HG02885 (cell line): ENCODE results near the gene UBE3B.

Experiments
- ATAC-seq: cut with Tn5 transposase; IDR thresholded peaks from one replicate; pipeline ENCODE4 v1.9.1; 2021; ENCODE audit warnings: mild to moderate bottlenecking; ENCODE audit not compliant: unreplicated experiment, poor library complexity

The UBE3B gene

DNA sequence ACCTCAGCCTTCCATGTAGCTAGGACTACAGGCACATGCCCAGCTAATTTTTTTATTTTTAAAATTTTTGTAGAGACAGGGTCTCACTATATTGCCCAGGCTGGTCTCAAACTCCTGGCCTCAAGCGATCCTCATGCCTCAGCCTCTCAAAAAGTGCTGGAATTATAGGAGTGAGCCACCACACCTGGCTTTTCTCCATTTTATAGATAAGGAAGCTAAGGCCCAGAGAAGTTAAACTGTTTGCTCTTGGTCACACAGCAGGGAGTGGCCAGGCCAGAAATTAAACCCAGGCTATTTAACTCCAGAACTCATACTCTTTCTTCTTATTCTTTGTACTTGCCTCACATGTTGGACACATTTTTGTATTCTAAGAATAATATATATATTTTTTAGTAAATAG lies 16.5 kb downstream of the UBE3B start:
- ATAC-seq: no peak

GRCh38 chr12:109494348-109494881 lies 17.0 kb downstream of the UBE3B start:
- ATAC-seq: no peak

DNA sequence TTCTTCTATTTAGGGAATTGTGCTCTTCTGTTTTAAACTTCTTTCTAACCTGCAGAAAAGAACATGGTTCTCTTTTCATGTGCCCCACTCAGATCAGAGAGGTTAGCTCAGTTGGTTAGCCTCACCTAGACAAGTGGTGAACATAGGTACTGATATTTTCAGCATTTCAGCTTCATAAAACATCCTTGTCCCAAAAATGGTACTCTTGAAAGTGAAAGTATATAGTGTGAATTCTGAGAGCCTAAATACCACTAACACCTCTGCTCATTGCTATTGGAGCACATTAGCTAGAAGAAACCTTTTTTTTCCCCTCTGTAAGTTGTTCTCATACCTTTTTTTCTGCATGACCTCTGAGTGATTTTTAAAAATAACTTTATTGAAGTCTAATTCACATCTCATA lies 17.6 kb downstream of the UBE3B start:
- no peak for ATAC-seq

DNA sequence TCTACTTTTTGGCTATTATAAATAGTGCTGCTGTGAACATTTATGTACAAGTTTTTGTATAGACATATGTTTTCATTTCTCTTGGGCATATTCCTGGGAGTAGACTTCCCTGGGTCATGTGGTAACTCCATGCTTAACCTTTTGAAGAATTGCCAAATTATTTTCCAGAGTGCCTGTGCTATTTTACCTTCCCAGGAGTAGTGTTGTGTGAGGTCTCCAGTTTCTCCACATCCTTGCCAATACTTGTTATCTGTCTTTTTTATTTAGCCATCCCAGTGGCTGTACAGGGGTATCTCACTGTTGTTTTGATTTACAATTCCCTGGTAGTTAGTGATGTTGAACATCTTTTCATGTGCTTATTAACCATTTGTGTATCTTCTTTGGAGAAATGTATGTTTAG lies 18.9 kb downstream of the UBE3B start:
- no peak for ATAC-seq

DNA sequence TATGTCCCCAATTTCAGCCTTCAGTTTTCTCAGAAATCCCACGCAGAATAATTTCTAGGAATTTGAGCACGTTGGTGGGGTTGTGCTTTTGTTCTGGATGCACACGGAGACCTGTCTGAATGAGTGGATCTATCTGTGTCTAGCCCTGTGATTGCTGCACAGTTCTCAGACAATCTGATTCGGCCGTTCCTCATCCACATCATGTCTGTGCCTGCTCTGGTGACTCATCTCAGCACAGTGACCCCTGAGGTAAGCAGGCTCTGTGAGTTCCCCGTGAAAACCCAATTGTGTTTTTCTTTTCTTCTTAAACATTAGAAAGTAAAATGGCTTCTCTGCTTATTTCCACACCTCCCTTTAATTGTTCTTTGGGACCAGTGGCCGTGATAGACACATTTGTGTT lies 20.2 kb downstream of the UBE3B start:
- no peak for ATAC-seq

- no peak for ATAC-seq
Measured at GRCh38 chr12:109500406-109501185, 23.2 kb downstream of the UBE3B start.

- ATAC-seq: no peak
Measured at GRCh38 chr12:109501299-109501698, 23.9 kb downstream of the UBE3B start.

GRCh38 chr12:109502332-109502731 lies 24.9 kb downstream of the UBE3B start:
- ATAC-seq: no peak

GRCh38 chr12:109503611-109504010 lies 26.2 kb downstream of the UBE3B start:
- ATAC-seq: no peak

DNA sequence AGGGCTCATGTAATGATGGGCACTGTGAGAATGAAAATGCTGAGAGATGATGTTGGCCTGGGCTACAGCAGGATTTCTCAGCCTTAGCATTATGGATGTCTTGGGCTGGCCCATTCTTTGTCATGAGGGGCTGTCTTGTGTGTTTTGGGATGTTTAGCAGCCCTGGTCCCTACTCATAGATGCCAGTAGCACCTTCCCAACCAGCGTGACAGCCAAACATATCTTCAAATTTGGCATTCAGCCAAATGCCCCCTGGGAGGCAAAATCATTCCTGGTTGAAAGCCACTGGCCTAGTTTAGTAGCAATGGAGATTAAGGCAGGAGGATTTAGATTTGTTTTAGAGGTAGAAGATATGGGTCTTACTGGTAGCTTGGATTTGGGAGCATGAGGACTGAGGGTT lies 26.6 kb downstream of the UBE3B start:
- no peak for ATAC-seq

- ATAC-seq: no peak
Measured at GRCh38 chr12:109510196-109510595, 32.8 kb downstream of the UBE3B start.

GRCh38 chr12:109512608-109513007 lies 35.2 kb downstream of the UBE3B start:
- no peak for ATAC-seq

GRCh38 chr12:109513051-109513450 lies 35.6 kb downstream of the UBE3B start:
- ATAC-seq: no peak

DNA sequence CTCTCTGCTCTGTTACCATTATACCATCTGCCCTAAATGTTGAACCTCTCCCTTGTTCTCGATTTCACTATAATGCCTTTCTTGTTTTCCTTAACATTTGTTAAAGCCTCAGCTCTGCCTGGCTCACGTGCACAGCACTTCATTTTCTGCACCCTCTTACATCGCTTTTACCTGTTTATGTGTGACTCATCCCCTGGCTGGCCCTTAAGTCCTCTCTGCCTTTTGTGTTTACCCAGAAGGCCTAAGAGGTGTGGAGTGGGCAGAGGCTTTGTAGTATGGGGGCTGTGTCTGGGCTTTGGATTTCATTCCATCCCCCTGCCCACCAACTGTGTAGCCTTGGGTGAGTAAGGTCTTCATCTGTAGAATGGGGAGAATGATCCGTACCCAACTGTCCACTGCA lies 36.5 kb downstream of the UBE3B start:
- no peak for ATAC-seq

GRCh38 chr12:109517619-109518018 lies 40.2 kb downstream of the UBE3B start:
- ATAC-seq: no peak

GRCh38 chr12:109518820-109519665 lies 41.6 kb downstream of the UBE3B start:
- no peak for ATAC-seq

- ATAC-seq: no peak
Measured at GRCh38 chr12:109519787-109520186, 42.4 kb downstream of the UBE3B start.

DNA sequence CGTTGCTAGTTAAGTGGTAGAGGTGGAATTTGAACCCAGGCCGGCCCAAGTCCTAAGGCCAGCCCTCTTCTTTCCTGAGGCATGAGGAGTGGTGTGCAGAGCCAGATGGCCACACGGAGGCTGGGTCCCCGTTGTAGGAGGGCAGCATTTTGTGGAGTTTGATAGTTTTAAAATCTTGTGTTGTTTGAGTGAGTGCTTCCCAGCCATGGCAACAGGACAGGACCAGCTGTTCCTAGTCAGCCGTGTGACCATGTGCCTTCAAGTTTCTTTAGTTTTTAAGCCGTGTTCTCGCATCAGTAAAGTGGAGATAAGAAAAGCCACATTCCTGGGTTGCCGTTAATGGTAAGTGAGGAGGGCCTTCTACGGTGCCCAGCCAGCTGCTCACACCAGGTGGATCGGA lies 44.4 kb downstream of the UBE3B start:
- ATAC-seq: no peak

- ATAC-seq: no peak
Measured at GRCh38 chr12:109523071-109523470, 45.6 kb downstream of the UBE3B start.

DNA sequence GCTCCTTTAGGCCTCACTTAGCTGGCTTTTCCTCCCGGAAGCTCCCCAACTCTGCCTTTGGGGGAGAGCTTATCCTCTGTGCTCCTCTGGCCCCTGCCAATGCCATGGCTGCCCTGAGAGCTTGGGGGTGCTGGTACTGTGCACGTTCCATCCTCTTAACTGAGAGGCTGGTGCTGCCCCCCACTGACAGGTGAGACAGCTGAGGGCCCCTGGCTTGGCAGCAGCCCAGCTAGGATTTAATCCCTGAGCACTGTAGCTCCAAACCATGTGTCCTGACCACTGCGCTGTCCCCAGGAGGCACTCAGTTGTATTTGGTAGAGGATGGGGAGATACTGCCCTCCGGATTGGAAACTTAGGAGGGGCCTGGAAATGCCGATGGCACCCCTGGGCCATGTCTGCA lies 46.1 kb downstream of the UBE3B start:
- no peak for ATAC-seq
